ENCODE data around the gene ZNF385D. TPM values are rescaled to one million over a fixed set of nuclear protein-coding genes. Genes with fewer than 3 reads are reported as not detected.

ZNF385D gene
- total RNA-seq, 1 donor from 2014 or later = 42.9 TPM

DNA sequence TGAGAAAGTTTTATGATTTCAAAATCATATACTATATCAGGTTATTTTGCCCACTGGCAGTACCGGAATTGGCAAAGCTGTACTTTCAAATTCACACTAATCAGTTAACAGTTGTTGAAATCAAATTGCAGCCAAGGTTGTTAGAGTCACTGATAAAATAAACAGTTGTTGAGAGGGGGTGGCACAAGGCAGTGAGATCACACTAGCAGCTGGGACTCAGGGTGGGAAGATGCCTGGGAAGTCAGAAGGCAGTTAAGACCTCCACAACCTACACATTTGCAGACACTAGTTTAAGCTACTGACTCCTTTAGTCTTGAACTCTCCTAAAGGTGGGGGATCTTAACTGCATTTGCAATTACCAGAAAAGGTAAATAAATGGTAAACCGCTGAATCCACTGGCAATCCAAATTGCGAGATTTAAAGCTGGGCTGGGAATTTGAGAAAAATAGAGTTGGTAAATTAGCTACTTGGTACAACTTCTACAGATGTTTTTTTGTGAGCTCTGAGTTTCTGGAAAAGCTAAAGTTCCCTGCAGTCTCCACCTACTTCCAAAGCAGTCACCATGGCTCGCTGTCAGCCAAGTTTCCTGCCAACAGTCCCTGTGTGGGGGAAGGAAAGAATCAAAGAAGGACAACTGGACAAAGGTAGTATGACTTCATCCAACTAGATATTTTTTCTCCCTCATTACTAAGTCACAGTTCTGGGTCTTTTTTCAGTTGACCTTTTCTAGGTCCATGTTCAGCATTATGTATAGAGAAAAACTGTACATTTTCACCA, 105.7 kb downstream of the ZNF385D start:
- Mint-ChIP-seq H3K27ac (ENCODE audit: unreplicated experiment) (no peak overlapping the region), H3K27me3 (ENCODE audit: unreplicated experiment) (no peaks in the 10 kb centered on the region)

DNA sequence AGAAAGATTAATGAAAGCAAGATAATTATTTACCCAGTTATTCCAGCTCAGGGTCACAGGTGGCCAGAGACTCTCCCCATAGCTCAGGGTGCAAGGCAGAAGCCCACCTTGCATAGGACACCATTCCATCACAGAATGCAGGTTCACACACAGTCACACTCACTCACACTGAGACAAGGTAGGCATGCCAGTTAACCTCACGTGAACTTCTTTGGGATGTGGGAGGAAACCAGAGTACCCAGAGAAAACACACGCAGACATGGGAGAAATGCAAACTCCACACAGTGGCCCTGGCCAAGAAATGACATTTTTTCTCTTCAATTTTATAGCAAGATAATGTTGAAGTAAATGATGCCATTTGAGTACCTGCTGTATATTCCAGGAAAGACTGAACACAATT, 106.7 kb downstream of the ZNF385D start:
- DNase-seq = no peak
- H3K27me3 Mint-ChIP-seq (ENCODE audit: unreplicated experiment) = no peaks in the 10 kb centered on the region
- no peak overlapping the region for H3K4me3 Mint-ChIP-seq (ENCODE audit: unreplicated experiment)

More for the DNA sequence above, 105.7 kb downstream of the ZNF385D start:
- TF ChIP-seq, protein P1, sequence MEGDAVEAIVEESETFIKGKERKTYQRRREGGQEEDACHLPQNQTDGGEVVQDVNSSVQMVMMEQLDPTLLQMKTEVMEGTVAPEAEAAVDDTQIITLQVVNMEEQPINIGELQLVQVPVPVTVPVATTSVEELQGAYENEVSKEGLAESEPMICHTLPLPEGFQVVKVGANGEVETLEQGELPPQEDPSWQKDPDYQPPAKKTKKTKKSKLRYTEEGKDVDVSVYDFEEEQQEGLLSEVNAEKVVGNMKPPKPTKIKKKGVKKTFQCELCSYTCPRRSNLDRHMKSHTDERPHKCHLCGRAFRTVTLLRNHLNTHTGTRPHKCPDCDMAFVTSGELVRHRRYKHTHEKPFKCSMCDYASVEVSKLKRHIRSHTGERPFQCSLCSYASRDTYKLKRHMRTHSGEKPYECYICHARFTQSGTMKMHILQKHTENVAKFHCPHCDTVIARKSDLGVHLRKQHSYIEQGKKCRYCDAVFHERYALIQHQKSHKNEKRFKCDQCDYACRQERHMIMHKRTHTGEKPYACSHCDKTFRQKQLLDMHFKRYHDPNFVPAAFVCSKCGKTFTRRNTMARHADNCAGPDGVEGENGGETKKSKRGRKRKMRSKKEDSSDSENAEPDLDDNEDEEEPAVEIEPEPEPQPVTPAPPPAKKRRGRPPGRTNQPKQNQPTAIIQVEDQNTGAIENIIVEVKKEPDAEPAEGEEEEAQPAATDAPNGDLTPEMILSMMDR (IDR thresholded peaks at IDR 0.05; ENCODE audit: partially characterized antibody, unreplicated experiment) = no peak
- H3K36me3 Mint-ChIP-seq (ENCODE audit: unreplicated experiment) = no peaks in the 10 kb centered on the region
- peaks cover 4% of the 10 kb centered on the region for H3K4me1 Mint-ChIP-seq (ENCODE audit: low read depth, unreplicated experiment)
- no peaks in the 10 kb centered on the region for H3K9me3 Mint-ChIP-seq (ENCODE audit: unreplicated experiment)
- DNase-seq = no peak
- no peak overlapping the region for H3K4me3 Mint-ChIP-seq (ENCODE audit: unreplicated experiment)

DNA sequence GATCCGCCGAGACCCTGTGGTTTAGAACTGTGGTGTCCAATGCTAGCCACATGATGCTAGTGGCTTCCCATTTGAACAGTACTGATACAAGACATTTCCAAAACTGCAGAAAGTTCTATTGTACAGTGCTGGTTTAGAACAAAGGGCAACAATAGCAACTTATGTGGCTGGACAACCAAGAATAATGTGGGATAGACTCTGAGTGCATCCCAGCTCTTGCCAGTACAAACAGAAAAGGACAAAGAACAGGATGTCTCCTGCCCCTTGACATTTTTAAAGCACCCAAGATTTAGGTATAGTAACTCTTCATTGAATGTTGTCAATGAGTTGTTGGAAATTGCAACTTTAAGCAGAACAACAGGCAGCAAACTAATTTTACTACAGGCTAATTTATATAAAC, 107.3 kb downstream of the ZNF385D start:
- TF ChIP-seq, protein P1 (IDR thresholded peaks at IDR 0.05; ENCODE audit: partially characterized antibody, unreplicated experiment) = no peak
- Mint-ChIP-seq H3K4me3 (ENCODE audit: unreplicated experiment) (no peak overlapping the region), H3K9me3 (ENCODE audit: unreplicated experiment) (no peaks in the 10 kb centered on the region), H3K27me3 (ENCODE audit: unreplicated experiment) (no peaks in the 10 kb centered on the region), H3K4me1 (ENCODE audit: low read depth, unreplicated experiment) (peaks cover 4% of the 10 kb centered on the region), H3K36me3 (ENCODE audit: unreplicated experiment) (no peaks in the 10 kb centered on the region), H3K27ac (ENCODE audit: unreplicated experiment) (no peak overlapping the region)
- no peak for DNase-seq

More for the DNA sequence above, 106.7 kb downstream of the ZNF385D start:
- Mint-ChIP-seq H3K9me3 (ENCODE audit: unreplicated experiment) (no peaks in the 10 kb centered on the region), H3K36me3 (ENCODE audit: unreplicated experiment) (no peaks in the 10 kb centered on the region), H3K4me1 (ENCODE audit: low read depth, unreplicated experiment) (peaks cover 4% of the 10 kb centered on the region), H3K27ac (ENCODE audit: unreplicated experiment) (no peak overlapping the region)
- TF ChIP-seq, protein P1 (IDR thresholded peaks at IDR 0.05; ENCODE audit: partially characterized antibody, unreplicated experiment) = no peak

DNA sequence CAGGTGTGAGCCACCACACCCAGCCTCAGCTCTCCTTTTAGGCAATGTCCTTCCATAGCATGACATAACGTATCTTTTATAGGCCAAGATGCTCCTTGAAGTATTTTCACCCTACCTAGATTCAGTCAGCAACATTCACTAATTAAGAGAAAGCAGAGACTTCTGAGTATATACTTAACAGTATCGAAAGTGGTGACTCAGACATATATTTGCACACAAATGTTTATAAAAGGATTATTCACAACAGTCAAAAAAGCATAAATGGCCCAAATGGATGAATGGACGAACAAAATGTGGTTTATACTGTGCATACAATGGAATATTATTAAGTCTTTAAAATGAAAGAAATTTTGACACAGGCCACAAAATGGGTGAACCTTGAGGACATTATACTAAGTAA, 108.6 kb downstream of the ZNF385D start:
- H3K9me3 Mint-ChIP-seq (ENCODE audit: unreplicated experiment) = no peaks in the 10 kb centered on the region
- H3K4me1 Mint-ChIP-seq (ENCODE audit: low read depth, unreplicated experiment) = peaks cover 4% of the 10 kb centered on the region
- TF ChIP-seq, protein P1 (IDR thresholded peaks at IDR 0.05; ENCODE audit: partially characterized antibody, unreplicated experiment) = no peak
- H3K36me3 Mint-ChIP-seq (ENCODE audit: unreplicated experiment) = no peaks in the 10 kb centered on the region
- no peak for DNase-seq
- H3K27me3 Mint-ChIP-seq (ENCODE audit: unreplicated experiment) = no peaks in the 10 kb centered on the region
- H3K27ac Mint-ChIP-seq (ENCODE audit: unreplicated experiment) = no peak overlapping the region
- no peak overlapping the region for H3K4me3 Mint-ChIP-seq (ENCODE audit: unreplicated experiment)

DNA sequence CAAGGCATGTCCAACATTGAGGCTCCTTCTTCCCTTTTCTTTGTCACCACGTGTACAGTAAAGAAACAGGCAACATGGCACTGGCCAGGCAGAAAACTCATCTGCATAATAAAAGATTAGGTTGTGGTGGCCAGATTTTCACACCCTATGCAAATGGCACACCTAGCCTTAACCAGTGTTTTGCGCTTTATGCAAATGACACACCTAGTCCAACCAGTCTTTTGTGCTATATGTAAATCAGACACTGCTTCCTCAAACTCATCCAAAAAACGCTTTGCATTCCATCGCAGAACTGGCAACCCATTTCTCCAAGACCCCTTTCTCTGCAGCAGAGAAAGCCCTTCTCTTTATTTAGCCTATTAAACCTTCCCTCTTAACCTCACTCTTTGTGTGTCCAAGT, 109.1 kb downstream of the ZNF385D start:
- Mint-ChIP-seq H3K4me3 (ENCODE audit: unreplicated experiment) (no peak overlapping the region), H3K4me1 (ENCODE audit: low read depth, unreplicated experiment) (peaks cover 4% of the 10 kb centered on the region), H3K9me3 (ENCODE audit: unreplicated experiment) (no peaks in the 10 kb centered on the region), H3K27ac (ENCODE audit: unreplicated experiment) (no peak overlapping the region), H3K36me3 (ENCODE audit: unreplicated experiment) (no peaks in the 10 kb centered on the region), H3K27me3 (ENCODE audit: unreplicated experiment) (no peaks in the 10 kb centered on the region)
- TF ChIP-seq, protein P1 (IDR thresholded peaks at IDR 0.05; ENCODE audit: partially characterized antibody, unreplicated experiment) = no peak
- no peak for DNase-seq

Measured in glutamatergic neuron (in vitro differentiated cells).